HG02623 (cell line): ENCODE data around the gene KCNQ1.

Experiments used
- ATAC-seq: cut with Tn5 transposase; IDR thresholded peaks from one replicate; pipeline ENCODE4 v1.9.1; 2021; ENCODE audit warnings: moderate library complexity; ENCODE audit not compliant: unreplicated experiment

KCNQ1 gene

DNA sequence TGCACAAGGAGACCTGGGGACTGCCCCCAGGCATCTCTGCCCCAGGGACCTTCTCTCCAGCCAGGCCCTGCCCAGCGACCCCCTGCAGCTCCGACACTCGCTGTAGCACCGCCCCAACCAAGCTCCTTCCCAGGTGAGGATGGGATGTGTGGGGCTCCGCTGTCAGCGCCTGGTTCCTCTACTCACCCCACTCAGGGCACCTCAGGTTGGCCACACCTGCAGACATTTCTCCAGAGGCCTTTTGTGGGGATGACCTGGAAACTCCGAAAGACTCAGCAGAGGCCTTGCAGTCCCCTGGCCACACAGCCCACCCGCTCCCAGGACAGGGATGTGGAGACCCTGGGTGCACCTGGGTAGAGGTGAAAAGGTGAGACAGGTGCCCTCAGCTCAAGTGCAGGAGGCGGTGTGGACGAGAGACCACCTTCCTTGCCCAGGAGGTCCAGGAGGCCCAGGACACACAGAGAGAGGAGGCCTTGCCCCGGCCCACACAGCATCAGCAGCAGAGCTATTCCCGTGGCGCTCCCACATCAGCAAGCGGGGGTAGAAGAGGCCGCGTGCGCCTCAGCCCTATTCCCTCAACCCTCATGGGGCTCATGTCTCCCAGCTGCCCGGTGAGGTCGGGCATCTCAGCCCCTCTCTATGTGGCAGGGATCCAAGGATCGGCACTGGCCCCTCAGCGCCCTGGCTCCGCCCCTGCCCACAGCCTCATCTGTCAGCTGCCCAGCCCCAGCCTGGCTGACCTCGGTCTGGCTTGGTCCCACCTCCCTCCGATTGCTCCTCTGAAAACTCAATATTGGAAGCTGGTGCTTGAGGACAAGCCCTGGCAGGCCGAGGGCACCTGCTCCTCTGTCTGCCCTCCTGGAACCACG lies 21.4 kb upstream of the KCNQ1 start:
- no peak for ATAC-seq

DNA sequence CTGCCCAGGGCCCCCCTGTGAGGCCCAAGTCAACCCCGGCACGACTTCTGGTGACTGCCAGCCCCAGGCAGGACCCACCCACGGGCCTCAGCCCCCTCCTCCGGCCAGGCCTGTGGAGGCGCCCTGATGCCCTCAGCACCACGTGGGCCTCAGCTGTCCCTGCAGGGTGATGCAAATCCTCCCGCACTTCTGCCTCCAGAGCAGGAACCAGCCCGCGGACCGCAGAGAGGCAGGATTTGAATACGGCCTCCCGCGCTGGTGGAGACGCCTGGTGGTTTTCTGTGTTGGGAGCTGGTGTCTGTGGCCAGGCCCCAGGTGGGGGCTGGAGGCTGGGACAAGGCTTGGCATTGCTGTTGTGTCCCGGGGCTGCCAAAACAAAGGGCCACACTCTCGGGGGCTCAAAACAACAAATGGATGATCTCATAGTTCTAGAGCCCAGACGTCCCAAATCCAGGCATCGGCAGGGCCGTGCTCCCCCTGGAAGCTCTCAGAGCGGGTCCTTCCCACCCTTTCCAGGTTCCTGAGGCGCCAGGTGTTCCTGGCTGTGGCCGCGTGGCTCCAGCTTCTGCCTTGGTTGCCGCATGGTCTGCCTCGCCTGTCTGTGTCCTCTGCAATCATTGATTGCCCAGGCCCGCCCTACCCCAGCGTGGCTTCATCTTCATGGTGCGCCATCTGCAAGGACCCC lies 19.9 kb upstream of the KCNQ1 start:
- no peak for ATAC-seq

DNA sequence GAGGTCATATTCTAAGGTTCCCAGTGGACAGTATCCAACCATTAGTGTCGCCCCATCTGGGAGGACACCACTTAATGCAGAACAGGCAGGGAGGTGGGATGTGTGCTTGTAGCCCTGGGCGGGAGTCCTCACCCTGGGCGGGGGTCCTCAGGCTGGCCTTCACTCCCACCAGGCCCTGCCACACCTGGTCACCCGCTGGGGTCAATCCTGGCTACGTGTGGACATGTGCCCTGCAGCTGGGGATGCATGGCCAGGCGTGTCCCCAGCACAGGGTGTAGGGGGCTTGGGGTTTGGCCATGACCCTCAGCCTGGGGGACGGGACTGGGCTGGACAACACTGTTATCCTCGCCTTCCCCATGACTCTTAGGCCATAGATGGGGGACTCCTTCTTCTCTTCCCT lies 19.3 kb upstream of the KCNQ1 start:
- ATAC-seq, result no peak

- ATAC-seq, result no peak
Observed at GRCh38 chr11:2426221-2426620, 18.6 kb upstream of the KCNQ1 start.

DNA sequence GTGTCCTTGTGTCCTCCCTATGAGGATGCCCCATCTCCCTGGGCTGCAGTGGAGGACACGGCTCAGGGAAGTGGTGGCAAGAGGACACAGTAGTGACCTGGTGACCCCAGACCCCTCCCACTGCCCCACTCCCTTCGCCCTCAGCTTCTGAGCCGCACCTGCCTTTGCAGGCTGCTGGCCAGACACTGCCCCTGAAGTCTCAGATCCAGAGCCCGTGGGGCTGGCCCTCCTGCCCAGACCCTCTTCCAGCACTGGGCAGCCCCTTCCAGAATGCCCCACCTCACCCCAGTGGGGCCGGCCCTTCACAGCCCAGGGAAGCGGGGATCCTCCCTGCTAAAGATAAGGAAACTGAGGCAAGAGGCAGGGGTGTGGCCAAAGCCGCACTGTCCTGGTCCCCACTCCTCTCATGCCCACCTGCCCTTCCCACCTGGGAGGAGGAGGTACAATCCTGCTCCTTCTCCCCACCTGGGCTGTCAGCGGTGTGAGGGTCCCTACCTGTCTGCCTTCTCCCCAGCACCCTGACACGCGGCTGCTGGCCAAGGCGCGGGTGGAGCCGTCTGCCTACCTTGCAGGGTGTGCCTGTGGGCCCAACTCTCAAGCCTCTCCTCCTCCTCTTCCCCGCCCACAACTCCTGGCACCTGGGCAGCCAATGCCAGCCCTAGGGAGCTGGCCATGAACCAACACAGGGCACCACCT lies 17.8 kb upstream of the KCNQ1 start:
- ATAC-seq, result no peak

DNA sequence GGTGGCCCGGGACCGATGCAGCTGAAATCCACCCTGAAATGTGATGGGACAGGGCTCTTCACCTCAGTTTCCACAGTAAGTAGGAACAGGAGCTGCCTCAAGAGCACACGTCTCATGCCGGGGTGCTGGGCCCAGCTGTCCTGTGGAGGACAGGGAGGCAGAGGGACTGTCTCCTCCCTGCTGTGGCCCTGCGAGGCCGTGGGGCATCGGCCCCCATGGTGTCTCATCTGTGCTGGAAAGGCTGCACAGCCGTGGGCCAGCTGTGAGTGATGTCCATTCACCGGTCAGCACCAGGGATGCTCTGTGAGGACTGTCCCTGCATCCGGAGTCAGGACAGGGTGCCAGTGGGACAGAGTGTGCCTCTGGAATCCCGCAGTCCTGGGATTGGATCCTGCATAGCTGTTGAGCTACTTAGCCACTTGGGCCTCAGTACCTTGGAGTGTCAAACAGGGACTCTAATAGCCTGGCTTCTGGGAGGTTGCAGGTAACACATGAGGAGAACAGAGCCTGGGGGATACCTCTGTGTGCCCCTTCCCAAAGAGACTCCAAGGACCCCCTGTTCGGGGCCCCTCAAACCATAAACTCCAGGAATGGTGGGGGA lies 17.0 kb upstream of the KCNQ1 start:
- ATAC-seq, result no peak

GRCh38 chr11:2428322-2428795 lies 16.4 kb upstream of the KCNQ1 start:
- ATAC-seq, result no peak

GRCh38 chr11:2431395-2431794 lies 13.4 kb upstream of the KCNQ1 start:
- no peak for ATAC-seq

DNA sequence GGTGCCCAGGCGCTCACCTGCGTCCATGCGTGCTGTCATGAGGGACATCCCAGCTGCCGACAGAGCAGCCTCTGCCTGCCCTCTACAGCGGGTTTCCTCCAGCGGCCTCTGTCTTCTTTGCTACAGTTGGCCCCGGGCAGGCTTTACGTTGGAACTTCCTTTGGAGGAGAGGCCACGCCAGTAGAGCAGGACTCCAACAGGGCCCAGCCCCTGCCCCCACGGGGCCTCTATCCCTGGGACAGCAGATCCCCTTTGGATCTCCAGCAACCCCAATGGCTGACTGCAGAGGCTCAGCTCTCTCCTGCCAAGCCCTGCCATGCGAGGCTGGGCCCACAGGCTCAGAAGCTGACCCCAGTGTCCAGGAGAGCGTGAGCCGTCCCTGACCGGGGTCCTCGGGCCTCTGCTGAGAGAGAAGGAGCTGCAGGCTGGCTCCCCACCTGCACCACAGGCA lies 12.6 kb upstream of the KCNQ1 start:
- no peak for ATAC-seq

DNA sequence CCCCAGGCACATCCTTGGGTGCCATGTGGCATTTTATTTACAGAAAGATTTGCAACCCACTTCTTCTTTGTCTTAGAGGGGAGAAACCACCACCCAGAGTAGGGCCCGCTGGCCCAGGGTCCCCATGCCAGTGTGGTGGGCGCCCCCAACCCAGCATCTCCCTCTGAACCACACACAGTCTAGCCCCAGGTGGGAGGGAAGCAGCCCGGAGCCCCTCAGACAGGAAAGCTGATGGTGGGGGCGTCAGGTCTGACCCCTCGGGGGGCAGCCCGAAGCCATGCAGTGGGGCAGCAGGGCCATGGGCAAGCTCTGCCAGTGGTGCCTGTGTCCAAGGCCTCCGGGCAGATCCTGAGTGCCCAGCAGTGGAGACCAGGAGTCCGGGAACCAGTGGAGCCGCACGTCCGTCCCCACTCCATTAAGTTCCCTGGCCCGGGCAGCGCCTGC lies 12.2 kb upstream of the KCNQ1 start:
- no peak for ATAC-seq

- no peak for ATAC-seq
Observed at GRCh38 chr11:2433106-2433925, 11.5 kb upstream of the KCNQ1 start.

- no peak for ATAC-seq
Observed at GRCh38 chr11:2434008-2434407, 10.8 kb upstream of the KCNQ1 start.

DNA sequence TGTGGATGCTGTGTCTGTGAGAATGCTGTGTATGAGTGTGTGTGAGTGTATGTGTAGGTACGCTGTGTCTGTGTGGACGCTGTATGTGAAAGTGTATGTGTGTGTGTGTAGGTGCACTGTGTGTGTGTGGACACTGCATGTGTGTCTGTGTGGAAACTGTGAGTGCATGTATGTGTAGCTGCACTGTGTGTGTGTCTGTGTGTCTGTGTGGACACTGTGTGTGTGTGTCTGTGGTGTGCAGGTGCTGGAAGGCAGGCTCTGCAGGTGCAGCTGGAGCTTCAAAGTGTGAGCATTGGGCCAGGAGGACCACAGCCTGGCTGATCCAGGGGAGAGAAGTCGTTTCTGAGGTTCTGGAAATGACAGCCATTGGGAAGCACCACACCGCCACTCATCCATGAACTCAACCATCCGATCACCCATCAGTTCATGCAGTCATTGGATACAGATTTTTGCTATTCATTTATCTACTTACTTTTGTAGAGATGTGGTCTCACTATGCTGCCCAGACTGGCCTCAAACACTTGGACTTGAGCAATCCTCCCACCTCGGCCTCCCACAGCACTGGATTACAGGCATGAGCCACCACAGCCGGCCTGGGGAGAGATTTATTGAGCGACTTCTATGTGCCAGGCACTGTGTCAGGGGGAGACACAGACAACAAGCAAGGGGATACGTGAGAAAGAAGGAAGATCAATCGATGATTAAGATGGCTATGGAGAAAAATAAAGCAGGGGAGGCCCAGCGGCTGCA lies 10.1 kb upstream of the KCNQ1 start:
- ATAC-seq, result no peak

- no peak for ATAC-seq
Observed at GRCh38 chr11:2435288-2436012, 9.4 kb upstream of the KCNQ1 start.

DNA sequence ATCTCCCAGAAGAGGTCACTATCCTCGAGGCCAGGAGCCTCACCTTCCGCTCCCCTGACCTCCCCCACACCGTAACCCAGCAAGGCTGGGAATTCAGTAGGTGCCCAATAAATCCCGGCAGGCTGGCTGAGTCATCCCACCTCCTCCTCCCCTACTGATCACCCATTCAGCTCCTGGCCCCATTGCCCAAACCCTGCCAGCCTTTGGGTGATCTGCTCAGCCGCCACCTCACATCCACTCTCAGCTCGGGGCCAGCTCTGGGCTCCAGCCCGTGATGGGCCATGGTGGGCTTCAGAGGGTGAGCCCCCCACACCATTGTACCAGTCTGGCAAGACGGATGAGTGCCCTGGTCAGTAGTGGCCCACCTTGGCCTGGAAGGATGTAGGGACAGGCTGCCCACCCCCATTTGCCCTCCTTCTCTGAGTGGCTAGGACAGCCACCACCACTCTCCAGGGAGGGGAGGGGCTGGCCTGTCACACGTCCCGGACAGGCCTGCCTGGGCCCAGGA lies 8.7 kb upstream of the KCNQ1 start:
- ATAC-seq, result no peak

DNA sequence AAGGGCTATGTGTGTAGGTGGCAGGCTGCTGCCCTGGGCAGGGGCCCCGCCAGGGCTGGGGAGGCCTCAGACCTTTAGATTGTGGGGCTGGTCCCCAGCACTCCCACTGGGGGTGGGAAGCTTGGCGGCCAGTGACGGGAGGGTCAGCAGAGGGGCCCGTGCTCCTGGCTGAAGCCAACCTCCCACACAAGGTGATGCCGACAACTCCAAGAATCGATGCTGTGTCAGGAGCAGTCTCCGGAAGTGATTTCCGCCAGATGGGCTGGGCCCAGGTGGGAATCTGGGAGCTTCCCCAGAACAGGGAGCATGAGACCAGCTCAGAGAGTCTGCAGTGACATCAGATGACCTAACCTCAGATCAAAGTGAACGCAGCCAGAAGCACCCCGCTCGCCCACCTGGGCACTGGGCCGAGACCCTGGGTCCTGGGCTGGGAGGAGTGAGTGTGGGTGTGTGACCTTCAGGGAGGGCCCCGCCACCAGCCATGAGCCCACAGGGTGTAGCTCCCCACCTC lies 8.2 kb upstream of the KCNQ1 start:
- ATAC-seq, result no peak

DNA sequence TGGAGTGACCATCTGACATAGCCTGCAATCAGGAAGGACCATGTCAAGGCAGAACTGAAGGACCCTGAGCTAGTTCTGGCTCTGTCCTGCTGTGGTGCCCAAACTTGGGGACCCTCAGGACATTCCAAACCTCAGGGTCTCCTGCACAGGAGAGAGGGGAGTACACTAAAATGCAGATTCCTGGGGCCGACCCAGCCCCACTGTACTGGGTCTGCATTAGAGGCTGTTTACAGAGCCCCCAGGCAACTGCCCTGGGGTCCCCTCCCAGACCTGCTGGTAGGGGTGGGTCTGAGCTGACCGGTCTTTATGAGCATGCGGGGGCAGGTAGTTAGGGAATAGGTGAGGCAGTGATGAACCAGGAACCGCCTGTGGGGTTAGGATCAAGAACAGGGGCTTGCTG lies 7.3 kb upstream of the KCNQ1 start:
- no peak for ATAC-seq

DNA sequence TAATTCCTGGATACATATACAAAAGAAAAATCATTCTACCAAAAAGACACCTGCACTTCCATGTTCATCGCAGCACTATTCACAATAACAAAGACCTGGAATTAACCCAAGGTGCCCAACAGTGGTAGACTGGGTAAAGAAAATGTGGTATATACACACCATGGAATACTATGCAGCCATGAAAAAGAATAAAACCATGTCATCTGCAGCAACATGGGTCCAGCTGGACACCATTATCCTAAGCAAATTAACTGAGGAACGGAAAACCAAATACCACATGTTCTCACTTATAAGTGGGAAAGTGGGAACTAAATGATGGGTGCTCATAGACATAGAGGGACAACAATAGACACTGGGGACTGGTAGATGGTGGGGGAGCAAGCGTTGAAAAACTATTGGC lies 5.0 kb upstream of the KCNQ1 start:
- no peak for ATAC-seq

DNA sequence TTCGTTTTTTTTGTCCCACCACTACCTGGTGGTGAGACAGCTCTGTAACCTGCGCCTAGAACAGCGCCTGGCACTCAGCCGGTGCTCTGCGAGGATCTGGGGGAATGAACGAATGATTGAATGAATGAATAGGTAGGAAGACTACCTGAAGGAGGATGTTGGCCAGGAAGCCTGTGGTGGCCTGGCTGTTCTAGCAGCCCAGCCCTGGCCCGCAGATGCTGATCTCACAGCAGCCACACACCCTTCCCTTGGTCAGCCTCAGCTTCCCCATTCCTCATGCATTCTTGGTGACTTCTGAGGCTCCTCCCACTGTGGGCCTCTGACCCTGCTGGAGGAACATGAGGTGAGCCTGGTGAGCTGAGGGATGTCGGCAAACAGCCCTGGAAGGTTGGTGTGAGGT lies 4.2 kb upstream of the KCNQ1 start:
- no peak for ATAC-seq
